Measurements from ENCODE around the gene BLTP1.

- TF ChIP-seq, protein P1, sequence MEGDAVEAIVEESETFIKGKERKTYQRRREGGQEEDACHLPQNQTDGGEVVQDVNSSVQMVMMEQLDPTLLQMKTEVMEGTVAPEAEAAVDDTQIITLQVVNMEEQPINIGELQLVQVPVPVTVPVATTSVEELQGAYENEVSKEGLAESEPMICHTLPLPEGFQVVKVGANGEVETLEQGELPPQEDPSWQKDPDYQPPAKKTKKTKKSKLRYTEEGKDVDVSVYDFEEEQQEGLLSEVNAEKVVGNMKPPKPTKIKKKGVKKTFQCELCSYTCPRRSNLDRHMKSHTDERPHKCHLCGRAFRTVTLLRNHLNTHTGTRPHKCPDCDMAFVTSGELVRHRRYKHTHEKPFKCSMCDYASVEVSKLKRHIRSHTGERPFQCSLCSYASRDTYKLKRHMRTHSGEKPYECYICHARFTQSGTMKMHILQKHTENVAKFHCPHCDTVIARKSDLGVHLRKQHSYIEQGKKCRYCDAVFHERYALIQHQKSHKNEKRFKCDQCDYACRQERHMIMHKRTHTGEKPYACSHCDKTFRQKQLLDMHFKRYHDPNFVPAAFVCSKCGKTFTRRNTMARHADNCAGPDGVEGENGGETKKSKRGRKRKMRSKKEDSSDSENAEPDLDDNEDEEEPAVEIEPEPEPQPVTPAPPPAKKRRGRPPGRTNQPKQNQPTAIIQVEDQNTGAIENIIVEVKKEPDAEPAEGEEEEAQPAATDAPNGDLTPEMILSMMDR (IDR thresholded peaks at IDR 0.05; ENCODE audit: insufficient read depth, low read depth, low read length), result no peak
- no peak for TF ChIP-seq EZH2 (IDR thresholded peaks at IDR 0.05; ENCODE audit: insufficient read depth, low read length)
These were observed 32.4 kb upstream of the BLTP1 start for GRCh38 chr4:122119739-122120138.
